Cardiac fibroblast (primary cell): ENCODE measurements around the gene TRIM7.

Source experiments
- DNase-seq, 2 donors: peaks; one replicate each; pipeline versions ENCODE4 v3.0.0 to v3.0.0-alpha.2; 2010; ENCODE audit warnings: low read depth in 2 of 2
- H3K4me3 ChIP-seq, 2 donors: replicated peaks in 1 of 2; 1 replicate in 1 of 2; 2 replicates in 1 of 2; pipeline ENCODE4 v1.5.1; 2011; ENCODE audit warnings: low read depth in 2 of 2, low read length in 2 of 2, mild to moderate bottlenecking in 2 of 2, moderate library complexity in 1 of 2
- CTCF ChIP-seq: IDR thresholded peaks from one replicate; pipeline ENCODE4 v1.5.1; 2011; ENCODE audit warnings: low read depth, mild to moderate bottlenecking, low read length, inconsistent platforms

TRIM7 gene

GRCh38 chr5:181204826-181205760 is at the start of gene TRIM7:
Gene TRIM7, minus strand, starts transcription at chr5:181205196. Its CDS starts 86 bp downstream, at chr5:181205110.
- peak in 1 of 2 donors; percentile 41 for DNase-seq
- TF ChIP-seq CTCF: no peak
- H3K4me3 ChIP-seq: peak within 1 kb of the TSS; percentile 40 to 55

- H3K4me3 ChIP-seq: peak overlapping the region; percentile 87 to 89
- no peak for TF ChIP-seq CTCF
- DNase-seq: no peak
Measured at GRCh38 chr5:181248277-181248676, 43.3 kb upstream of the TRIM7 start.

GRCh38 chr5:181246276-181247049 is 41.5 kb upstream of the TRIM7 start:
- peak; percentile 87 to 89 for DNase-seq

GRCh38 chr5:181245427-181246275 is 40.7 kb upstream of the TRIM7 start:
- no peak for TF ChIP-seq CTCF
- peak overlapping the region; percentile 87 to 89 for H3K4me3 ChIP-seq
- no peak for DNase-seq

More at GRCh38 chr5:181246276-181247049, 41.5 kb upstream of the TRIM7 start:
- H3K4me3 ChIP-seq: peak overlapping the region; percentile 87 to 89
- no peak for TF ChIP-seq CTCF

GRCh38 chr5:181243564-181244343 is 38.8 kb upstream of the TRIM7 start, which contains the start of gene RACK1:
Gene RACK1, minus strand, starts transcription at chr5:181243906. Its CDS starts 106 bp downstream, at chr5:181243800.
- no peak for TF ChIP-seq CTCF
- peak within 1 kb of the TSS; percentile 76 for H3K4me3 ChIP-seq
- peak; percentile 90 to 94 for DNase-seq
